GM12878 (cell line): ENCODE results near the gene ITGA1.

Source experiments
- CBX3 ChIP-seq: fragments of 200-600 bp; sonication (generic); IDR thresholded peaks from 2 replicates; pipeline ENCODE4 v1.6.1; 2016; ENCODE audit warnings: low read depth, borderline replicate concordance
- EZH2 ChIP-seq: IDR thresholded peaks from 2 replicates; pipeline ENCODE4 v1.6.1; 2012; ENCODE audit warnings: low read depth, mild to moderate bottlenecking, control low read depth, inconsistent platforms, low read length, borderline replicate concordance; ENCODE audit not compliant: control insufficient read depth

DNA sequence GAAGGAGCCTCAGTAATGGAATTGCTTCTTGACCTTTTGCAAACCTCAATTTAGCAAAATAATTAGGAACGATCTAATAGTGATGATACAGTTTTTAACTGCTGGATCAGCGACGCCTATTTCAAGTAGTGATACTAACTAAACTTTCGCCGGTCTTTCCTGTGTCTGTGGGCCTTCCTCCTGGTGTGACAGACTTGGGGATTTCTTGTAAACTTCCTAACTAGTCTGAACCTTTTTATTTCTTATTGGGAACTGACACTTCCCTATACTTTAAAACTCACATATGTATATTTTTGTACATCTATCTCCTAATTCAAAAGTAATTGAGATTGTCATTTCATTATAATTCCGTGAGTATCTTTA is 15.2 kb downstream of the ITGA1 start:
- TF ChIP-seq EZH2 (no peak), CBX3 (no peak)
